Measurements from ENCODE around the gene RHBDL1.
A peak's percentile ranks its signal among the peaks of the same experiment; 100 is the strongest.

The RHBDL1 gene

GRCh38 chr16:637081-638018 lies 38.1 kb upstream of the RHBDL1 start:
- DNase-seq (ENCODE audit: low read depth): peak; percentile 92

- no peak for DNase-seq (ENCODE audit: low read depth)
Observed at GRCh38 chr16:638034-638543, 37.4 kb upstream of the RHBDL1 start.

- no peak for DNase-seq (ENCODE audit: low read depth)
Observed at GRCh38 chr16:638836-639235, 36.6 kb upstream of the RHBDL1 start.

GRCh38 chr16:640614-641013 lies 34.9 kb upstream of the RHBDL1 start:
- no peak for DNase-seq (ENCODE audit: low read depth)

GRCh38 chr16:641326-642188 lies 33.9 kb upstream of the RHBDL1 start, which contains the start of gene MCRIP2:
MCRIP2 (plus strand) TSS chr16:641828; CDS start chr16:641992, 164 bp downstream.
- DNase-seq (ENCODE audit: low read depth): peak; percentile 80

- DNase-seq (ENCODE audit: low read depth): peak; percentile 31
Observed at GRCh38 chr16:642189-643049, 33.1 kb upstream of the RHBDL1 start.

GRCh38 chr16:643050-643368 lies 32.5 kb upstream of the RHBDL1 start:
- DNase-seq (ENCODE audit: low read depth): no peak

GRCh38 chr16:644556-644955 lies 30.9 kb upstream of the RHBDL1 start:
- no peak for DNase-seq (ENCODE audit: low read depth)

- DNase-seq (ENCODE audit: low read depth): no peak
Observed at GRCh38 chr16:645852-646678, 29.4 kb upstream of the RHBDL1 start.

- DNase-seq (ENCODE audit: low read depth): no peak
Observed at GRCh38 chr16:646679-647172, 28.7 kb upstream of the RHBDL1 start.

GRCh38 chr16:647173-647902 lies 28.1 kb upstream of the RHBDL1 start:
- no peak for DNase-seq (ENCODE audit: low read depth)

GRCh38 chr16:648071-648780 lies 27.2 kb upstream of the RHBDL1 start:
- DNase-seq (ENCODE audit: low read depth): peak; percentile 33

GRCh38 chr16:648781-649589 lies 26.5 kb upstream of the RHBDL1 start, which contains the start of gene WDR90:
WDR90 (plus strand) TSS chr16:649365; CDS start chr16:649417, 52 bp downstream.
- peak; percentile 91 for DNase-seq (ENCODE audit: low read depth)

GRCh38 chr16:649631-650030 lies 25.8 kb upstream of the RHBDL1 start:
- peak; percentile 39 for DNase-seq (ENCODE audit: low read depth)

GRCh38 chr16:651844-652243 lies 23.6 kb upstream of the RHBDL1 start:
- no peak for DNase-seq (ENCODE audit: low read depth)

GRCh38 chr16:652454-653305 lies 22.8 kb upstream of the RHBDL1 start:
- DNase-seq (ENCODE audit: low read depth): no peak

GRCh38 chr16:654034-654433 lies 21.4 kb upstream of the RHBDL1 start:
- no peak for DNase-seq (ENCODE audit: low read depth)
